Suppressor macrophage treated with lipopolysaccharide for 4 hours (primary cell): ENCODE results near the gene OR2T29.
"Not testable (repeated sequence)": the region's sequence is repeated elsewhere in the genome, so short reads cannot be mapped to it uniquely, and the experiment has no call there.

Experiments
- DNase-seq: peaks from one replicate; pipeline ENCODE4 v3.0.0-alpha.2; 2020

The OR2T29 gene

GRCh38 chr1:248507773-248508172 is 54.8 kb downstream of the OR2T29 start, which contains the start of gene OR2G6:
OR2G6 (plus strand) TSS chr1:248508073; CDS start chr1:248521647, 13,574 bp downstream.
- not testable (repeated sequence) for DNase-seq
